ENCODE data around the gene CCDC126. TPM values are rescaled to one million over a fixed set of nuclear protein-coding genes. Genes with fewer than 3 reads are reported as not detected.
"Not testable (repeated sequence)": the region's sequence is repeated elsewhere in the genome, so short reads cannot be mapped to it uniquely, and the experiment has no call there.

Gene CCDC126
- total RNA-seq, 4 donors from 2014 or later = 1.3 to 29.1 (median 24.8) TPM

GRCh38 chr7:23662984-23663313 is 65.8 kb downstream of the CCDC126 start:
- Histone ChIP-seq H3K9me3 (no peaks in the 10 kb centered on the region), H3K4me1 (no peaks in the 10 kb centered on the region), H3K4me3 (no peak overlapping the region), H3K27ac (no peak overlapping the region), H3K36me3 (no peaks in the 10 kb centered on the region), H3K27me3 (no peaks in the 10 kb centered on the region)
- TF ChIP-seq POLR2A (IDR thresholded peaks at IDR 0.05) (no peak), CTCF (IDR thresholded peaks at IDR 0.05) (no peak)
- intact Hi-C loops (cut with DNase I; ENCODE audit: low total_unique reads) = no loop called here
- no peak for DNase-seq

GRCh38 chr7:23664122-23664521 is 66.9 kb downstream of the CCDC126 start:
- Histone ChIP-seq H3K27ac (no peak overlapping the region), H3K9me3 (no peaks in the 10 kb centered on the region), H3K36me3 (no peaks in the 10 kb centered on the region), H3K4me3 (no peak overlapping the region), H3K4me1 (no peaks in the 10 kb centered on the region), H3K27me3 (no peaks in the 10 kb centered on the region)
- TF ChIP-seq CTCF (IDR thresholded peaks at IDR 0.05) (no peak), POLR2A (IDR thresholded peaks at IDR 0.05) (no peak)
- DNase-seq = no peak
- intact Hi-C loops (cut with DNase I; ENCODE audit: low total_unique reads) = no loop called here

DNA sequence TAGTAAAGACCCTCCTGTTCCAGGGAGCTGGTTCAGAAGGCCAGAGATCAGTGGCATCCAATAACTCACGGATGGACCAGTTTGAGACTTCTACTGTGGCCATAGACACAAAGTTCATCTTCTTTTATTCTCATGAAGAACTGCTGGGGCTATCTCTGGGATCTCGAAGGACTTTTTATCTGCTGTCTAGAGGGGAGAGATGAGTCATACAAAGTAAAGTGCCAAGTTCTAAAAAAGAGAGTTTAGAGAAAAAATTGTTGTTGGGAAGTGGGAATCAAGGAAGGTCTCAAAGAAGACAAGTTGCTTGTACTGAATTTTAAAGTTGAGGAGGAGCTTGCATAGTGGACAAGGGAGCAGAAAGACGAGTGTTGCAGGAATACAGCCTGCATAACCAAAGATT is 74.9 kb downstream of the CCDC126 start:
- no peaks in the 10 kb centered on the region for H3K27me3 ChIP-seq
- no peak for DNase-seq
- no peaks in the 10 kb centered on the region for H3K36me3 ChIP-seq
- intact Hi-C loops (cut with DNase I; ENCODE audit: low total_unique reads) = no loop called here
- no peak overlapping the region for H3K4me3 ChIP-seq
- no peaks in the 10 kb centered on the region for H3K4me1 ChIP-seq
- no peak for TF ChIP-seq CTCF (IDR thresholded peaks at IDR 0.05)
- no peak for TF ChIP-seq POLR2A (IDR thresholded peaks at IDR 0.05)
- H3K27ac ChIP-seq = no peak overlapping the region
- no peaks in the 10 kb centered on the region for H3K9me3 ChIP-seq

- DNase-seq = peak; percentile 85 to 87
- Histone ChIP-seq H3K27me3 (no peaks in the 10 kb centered on the region), H3K27ac (peak within 1 kb of the TSS; percentile 79 to 87), H3K36me3 (no peaks in the 10 kb centered on the region), H3K4me3 (peak within 1 kb of the TSS; percentile 49 to 64), H3K9me3 (no peaks in the 10 kb centered on the region), H3K4me1 (no peaks in the 10 kb centered on the region)
- peak in 1 of 2 donors; percentile 34 for TF ChIP-seq POLR2A (IDR thresholded peaks at IDR 0.05)
- peak; percentile 49 to 90 (median 74) for TF ChIP-seq CTCF (IDR thresholded peaks at IDR 0.05)
- intact Hi-C loops (cut with DNase I; ENCODE audit: low total_unique reads) = no loop called here
Observed at GRCh38 chr7:23679898-23680413, 82.8 kb downstream of the CCDC126 start, which contains the start of gene FAM221A. FAM221A (plus strand) TSS chr7:23680199; CDS start chr7:23680219, 20 bp downstream.

GRCh38 chr7:23680414-23681405 is 83.5 kb downstream of the CCDC126 start:
- Histone ChIP-seq H3K4me1 (no peaks in the 10 kb centered on the region), H3K36me3 (no peaks in the 10 kb centered on the region), H3K27ac (peak overlapping the region; percentile 79 to 87), H3K4me3 (peak overlapping the region; percentile 49 to 64), H3K27me3 (no peaks in the 10 kb centered on the region), H3K9me3 (no peaks in the 10 kb centered on the region)
- intact Hi-C loops (cut with DNase I; ENCODE audit: low total_unique reads) = no loop called here
- TF ChIP-seq POLR2A (IDR thresholded peaks at IDR 0.05) (peak in 1 of 2 donors; percentile 29), CTCF (IDR thresholded peaks at IDR 0.05) (no peak)
- peak; percentile 34 to 54 for DNase-seq

DNA sequence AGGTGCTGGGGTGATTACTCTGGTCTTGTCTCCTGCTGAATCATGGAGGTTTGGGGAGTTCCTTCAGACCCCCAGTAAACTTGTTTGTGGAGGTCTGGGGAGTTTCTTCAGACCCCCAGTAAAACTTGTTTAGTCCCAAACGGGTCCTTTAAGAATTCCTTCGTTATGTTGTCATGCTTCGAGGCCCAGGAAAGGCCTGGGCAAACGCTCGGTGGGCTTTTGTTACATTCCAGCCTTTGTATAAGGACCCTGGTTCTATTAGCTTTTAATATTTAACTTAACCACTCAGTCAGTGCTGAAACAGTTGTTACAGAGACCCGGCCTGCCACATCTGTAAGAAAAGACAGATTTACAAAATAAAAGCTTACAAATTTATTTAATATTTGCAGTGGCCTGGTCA is 86.9 kb downstream of the CCDC126 start:
- H3K4me3 ChIP-seq; H3K36me3 ChIP-seq; H3K27me3 ChIP-seq; H3K4me1 ChIP-seq; H3K9me3 ChIP-seq; DNase-seq; intact Hi-C loops (cut with DNase I; ENCODE audit: low total_unique reads); H3K27ac ChIP-seq: not testable (repeated sequence)
